Ishikawa (cell line): Measurements from ENCODE around the gene CHST11.

Experiments
- CEBPB ChIP-seq: IDR thresholded peaks from 2 replicates; pipeline ENCODE4 v1.6.1; 2012
- CREB1 ChIP-seq: IDR thresholded peaks from 2 replicates; pipeline ENCODE4 v1.6.1; 2012; ENCODE audit warnings: low read depth
- EGR1 ChIP-seq: IDR thresholded peaks from 2 replicates; pipeline ENCODE4 v1.6.1; 2012
- EP300 ChIP-seq: IDR thresholded peaks from 2 replicates; pipeline ENCODE4 v1.6.1; 2012; ENCODE audit warnings: borderline replicate concordance
- FOXM1 ChIP-seq: IDR thresholded peaks from 2 replicates; pipeline ENCODE4 v1.6.1; 2012; ENCODE audit warnings: low read depth, borderline replicate concordance
- NFIC ChIP-seq: IDR thresholded peaks from 2 replicates; pipeline ENCODE4 v1.6.1; 2012
- RAD21 ChIP-seq: IDR thresholded peaks from 2 replicates; pipeline ENCODE4 v1.6.1; 2012; ENCODE audit warnings: low read depth
- REST ChIP-seq: IDR thresholded peaks from 2 replicates; pipeline ENCODE4 v1.6.1; 2012; ENCODE audit warnings: low read depth, mild to moderate bottlenecking
- TAF1 ChIP-seq: IDR thresholded peaks from 2 replicates; pipeline ENCODE4 v1.6.1; 2012; ENCODE audit warnings: low read depth, mild to moderate bottlenecking
- TCF12 ChIP-seq: IDR thresholded peaks from 2 replicates; pipeline ENCODE4 v1.6.1; 2012; ENCODE audit warnings: low read depth
- TEAD4 ChIP-seq: IDR thresholded peaks from 2 replicates; pipeline ENCODE4 v1.6.1; 2012
- USF1 ChIP-seq: IDR thresholded peaks from 2 replicates; pipeline ENCODE4 v1.6.1; 2012
- YY1 ChIP-seq: IDR thresholded peaks from 2 replicates; pipeline ENCODE4 v1.6.1; 2012; ENCODE audit warnings: low read depth
- ZBTB7A ChIP-seq: IDR thresholded peaks from 2 replicates; pipeline ENCODE4 v1.6.1; 2012; ENCODE audit warnings: low read depth
- TF ChIP-seq, protein P1 (sequence below): IDR thresholded peaks from 2 replicates; pipeline ENCODE4 v1.6.1; 2012

Gene CHST11

DNA sequence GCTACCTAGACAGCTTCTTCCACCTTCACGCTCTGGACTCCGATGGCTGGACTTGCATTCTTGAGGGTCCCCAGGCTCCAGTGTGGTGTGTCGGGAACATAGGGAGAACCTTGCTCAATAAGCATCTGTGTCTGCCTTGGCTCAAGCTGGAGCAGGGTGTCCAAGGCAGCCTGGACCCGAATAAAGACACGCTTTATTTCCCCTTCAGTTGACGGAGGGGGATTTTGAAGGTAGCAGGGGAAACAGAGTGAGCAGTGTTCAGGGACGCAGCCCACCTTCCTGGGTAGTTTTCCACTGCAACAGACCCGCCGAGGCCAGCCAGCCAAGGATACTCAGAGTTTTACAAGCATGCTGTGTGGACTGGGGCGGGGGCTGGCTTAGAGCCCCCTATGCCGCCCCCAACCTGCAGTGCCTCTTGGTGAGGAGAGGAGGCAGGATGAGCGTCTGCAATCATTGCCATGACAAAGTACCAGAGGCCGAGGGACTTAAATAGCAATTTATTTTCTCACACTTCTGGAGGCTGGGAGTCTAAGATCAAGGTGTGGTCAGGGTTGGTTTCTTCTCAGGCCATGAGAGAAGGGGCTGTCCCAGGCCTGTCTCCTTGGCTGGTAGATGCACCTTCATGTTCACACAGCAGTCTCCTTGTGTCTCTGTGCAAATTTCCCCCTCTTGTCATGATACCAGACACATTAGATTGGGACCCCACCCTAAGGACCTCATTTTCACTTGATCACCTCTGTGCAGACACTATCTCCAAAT, 201.2 kb downstream of the CHST11 start:
- no peak for TF ChIP-seq CREB1

GRCh38 chr12:104659058-104659457, 202.3 kb downstream of the CHST11 start:
- TF ChIP-seq TAF1 (no peak), CREB1 (no peak), USF1 (no peak), TCF12 (no peak), ZBTB7A (no peak), EGR1 (no peak)

- no peak for TF ChIP-seq YY1
- TF ChIP-seq ZBTB7A: no peak
- TF ChIP-seq USF1: no peak
- no peak for TF ChIP-seq EP300
- no peak for TF ChIP-seq EGR1
- no peak for TF ChIP-seq RAD21
- TF ChIP-seq TAF1: no peak
- TF ChIP-seq TCF12: no peak
- no peak for TF ChIP-seq CEBPB
- TF ChIP-seq CREB1: no peak
- TF ChIP-seq TEAD4: no peak
- no peak for TF ChIP-seq NFIC
- TF ChIP-seq, protein P1, sequence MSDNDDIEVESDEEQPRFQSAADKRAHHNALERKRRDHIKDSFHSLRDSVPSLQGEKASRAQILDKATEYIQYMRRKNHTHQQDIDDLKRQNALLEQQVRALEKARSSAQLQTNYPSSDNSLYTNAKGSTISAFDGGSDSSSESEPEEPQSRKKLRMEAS: no peak
- TF ChIP-seq FOXM1: no peak
- TF ChIP-seq REST: no peak
Measured at GRCh38 chr12:104662203-104662602, 205.5 kb downstream of the CHST11 start.

DNA sequence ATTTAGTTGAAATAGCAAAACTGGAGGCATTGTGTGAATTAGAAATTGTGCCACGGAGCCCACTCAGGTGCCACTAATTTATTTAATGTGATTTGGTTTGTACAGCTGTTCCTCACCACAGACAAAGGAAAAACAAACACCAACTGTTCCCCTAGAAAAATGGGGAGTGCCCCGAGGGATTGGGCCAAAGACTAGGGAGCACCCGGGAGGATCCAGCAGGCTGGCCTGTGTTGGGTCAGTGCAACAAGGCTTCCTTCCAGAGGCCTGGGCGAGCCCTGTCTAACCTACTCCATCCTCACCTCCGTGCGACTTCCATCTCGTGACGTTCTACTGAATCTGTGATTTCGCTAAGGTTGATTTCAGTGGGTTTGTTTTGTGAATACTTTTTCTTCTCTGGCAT, 206.2 kb downstream of the CHST11 start:
- TF ChIP-seq USF1: no peak
- no peak for TF ChIP-seq CEBPB
- no peak for TF ChIP-seq YY1

- TF ChIP-seq, protein P1: no peak
- no peak for TF ChIP-seq EGR1
Measured at GRCh38 chr12:104664351-104664750, 207.6 kb downstream of the CHST11 start.

- TF ChIP-seq EGR1 (no peak), YY1 (no peak), EP300 (no peak), NFIC (no peak), CREB1 (no peak), FOXM1 (no peak), CEBPB (no peak), TEAD4 (no peak), USF1 (no peak), RAD21 (no peak), REST (no peak), TCF12 (no peak), ZBTB7A (no peak), TAF1 (no peak)
- TF ChIP-seq, protein P1: no peak
Measured at GRCh38 chr12:104665296-104665695, 208.5 kb downstream of the CHST11 start.
